ENCODE data around the gene PPP2R5C.

The PPP2R5C gene

GRCh38 chr14:101894365-101895081 lies 133.0 kb downstream of the PPP2R5C start:
- DNase-seq: no peak

GRCh38 chr14:101895256-101895655 lies 133.7 kb downstream of the PPP2R5C start:
- DNase-seq: no peak

GRCh38 chr14:101897326-101897725 lies 135.8 kb downstream of the PPP2R5C start:
- no peak for DNase-seq

GRCh38 chr14:101898416-101898815 lies 136.9 kb downstream of the PPP2R5C start:
- no peak for DNase-seq

- no peak for DNase-seq
Observed at GRCh38 chr14:101899263-101899662, 137.8 kb downstream of the PPP2R5C start.

GRCh38 chr14:101900253-101900652 lies 138.7 kb downstream of the PPP2R5C start:
- no peak for DNase-seq

GRCh38 chr14:101903111-101903561 lies 141.6 kb downstream of the PPP2R5C start:
- DNase-seq: no peak

- DNase-seq: no peak
Observed at GRCh38 chr14:101905614-101906013, 144.1 kb downstream of the PPP2R5C start.

GRCh38 chr14:101906645-101907044 lies 145.1 kb downstream of the PPP2R5C start:
- no peak for DNase-seq

- DNase-seq: no peak
Observed at GRCh38 chr14:101907619-101908018, 146.1 kb downstream of the PPP2R5C start.

GRCh38 chr14:101908795-101909194 lies 147.3 kb downstream of the PPP2R5C start:
- no peak for DNase-seq

- DNase-seq: no peak
Observed at GRCh38 chr14:101909371-101910096, 148.0 kb downstream of the PPP2R5C start.

GRCh38 chr14:101912841-101913240 lies 151.3 kb downstream of the PPP2R5C start:
- no peak for DNase-seq

- no peak for DNase-seq
Observed at GRCh38 chr14:101914083-101914482, 152.6 kb downstream of the PPP2R5C start.

GRCh38 chr14:101915871-101916815 lies 154.6 kb downstream of the PPP2R5C start:
- no peak for DNase-seq

GRCh38 chr14:101916816-101917412 lies 155.4 kb downstream of the PPP2R5C start:
- no peak for DNase-seq

- DNase-seq: no peak
Observed at GRCh38 chr14:101917413-101918017, 156.0 kb downstream of the PPP2R5C start.

- DNase-seq: no peak
Observed at GRCh38 chr14:101918065-101918989, 156.8 kb downstream of the PPP2R5C start.

GRCh38 chr14:101920271-101920670 lies 158.8 kb downstream of the PPP2R5C start:
- DNase-seq: no peak

GRCh38 chr14:101922866-101923265 lies 161.4 kb downstream of the PPP2R5C start:
- DNase-seq: no peak

GRCh38 chr14:101925152-101925551 lies 163.6 kb downstream of the PPP2R5C start:
- DNase-seq: no peak
